Lower leg skin (tissue), 4 donors: ENCODE results near the gene ZGRF1. TPM values are rescaled to one million over a fixed set of nuclear protein-coding genes. Genes with fewer than 3 reads are reported as not detected.
"Not testable (repeated sequence)": the region's sequence is repeated elsewhere in the genome, so short reads cannot be mapped to it uniquely, and the experiment has no call there.

Experiments
- DNase-seq, 2 donors: peaks; one replicate each; pipeline ENCODE4 v3.0.0-alpha.2; 2019; ENCODE audit warnings: low spot score in 2 of 2
- H3K4me3 ChIP-seq: fragments of 200-600 bp; sonication (generic); 2 replicates; pipeline ENCODE4 v1.5.1; 2017; ENCODE audit warnings: mild to moderate bottlenecking, low read depth; ENCODE audit not compliant: poor library complexity, severe bottlenecking
- CTCF ChIP-seq, 3 donors: fragments of 450-650 bp; IDR thresholded peaks; one replicate each; pipeline ENCODE4 v1.5.1; 2016; ENCODE audit warnings: antibody characterized with exemption in 3 of 3, mild to moderate bottlenecking in 3 of 3, moderate library complexity in 2 of 3
- POLR2A ChIP-seq, 2 donors: fragments of 450-650 bp; IDR thresholded peaks; one replicate each; pipeline ENCODE4 v1.6.1; 2016 to 2017; ENCODE audit warnings: antibody characterized with exemption in 2 of 2, mild to moderate bottlenecking in 1 of 2, moderate library complexity in 1 of 2
- WGBS, 2 donors: methylation state at CpG; one replicate each; pipeline ENCODE4 v1.1.5; 2018; 5-methylcytosine and 5-hydroxymethylcytosine counted together
- intact Hi-C: fragments of 100-400 bp; cut with DNase I; formaldehyde crosslinking; loops from one replicate; pipeline ENCODE4 v1.15.0; 2023; ENCODE audit warnings: low total_unique reads
- microRNA counts, 2 donors: library from miRNA; unstranded; fragments of <30 nt; microRNA quantifications; one replicate each; lab custom pipeline; 2016
- microRNA-seq, 2 donors: library from miRNA; unstranded; fragments of <30 nt; microRNA quantifications; one replicate each; pipeline ENCODE4, GENCODE V29; 2016; ENCODE audit warnings: borderline replicate concordance in 2 of 2, borderline number of aligned reads in 1 of 2
- total RNA-seq, 4 donors: library from RNA; depleted of rRNA; stranded (reverse); fragments of >200 nt; gene quantifications; one replicate each; pipeline ENCODE4 v1.1.0, GENCODE V29; 2016

Gene ZGRF1
- total RNA-seq, 4 donors from 2014 or later, result 1.6 to 3.9 (median 2.4) TPM

- no peak overlapping the region for H3K4me3 ChIP-seq
- 5% methylated on average over 6 of the region's 6 CpGs for WGBS, 2 donors
- TF ChIP-seq POLR2A (IDR thresholded peaks at IDR 0.05) (no peak), CTCF (IDR thresholded peaks at IDR 0.05) (no peak)
- DNase-seq, result no peak
- intact Hi-C loops, result no loop called here
Measured at GRCh38 chr4:112508356-112508755, 128.4 kb downstream of the ZGRF1 start.

- H3K4me3 ChIP-seq, result no peak overlapping the region
- DNase-seq, result no peak
- 90 to 91% methylated on average over 4 of the region's 4 CpGs for WGBS, 2 donors
- intact Hi-C loops, result no loop called here
- TF ChIP-seq CTCF (IDR thresholded peaks at IDR 0.05) (no peak), POLR2A (IDR thresholded peaks at IDR 0.05) (no peak)
Measured at GRCh38 chr4:112504807-112505206, 131.9 kb downstream of the ZGRF1 start.

GRCh38 chr4:112502871-112503270 is 133.8 kb downstream of the ZGRF1 start:
- H3K4me3 ChIP-seq, result no peak overlapping the region
- DNase-seq, result no peak
- TF ChIP-seq CTCF (IDR thresholded peaks at IDR 0.05) (no peak), POLR2A (IDR thresholded peaks at IDR 0.05) (no peak)
- intact Hi-C loops, result no loop called here
- 62 to 68% methylated on average over 5 of the region's 5 CpGs for WGBS, 2 donors

GRCh38 chr4:112492321-112492720 is 144.4 kb downstream of the ZGRF1 start:
- 83 to 85% methylated on average over 7 of the region's 7 CpGs for WGBS, 2 donors
- TF ChIP-seq POLR2A (IDR thresholded peaks at IDR 0.05), result no peak

GRCh38 chr4:112490808-112491207 is 145.9 kb downstream of the ZGRF1 start:
- H3K4me3 ChIP-seq, intact Hi-C loops, DNase-seq: not testable (repeated sequence)
- WGBS, 2 donors, result 83 to 91% methylated on average over 3 of the region's 3 CpGs

More at GRCh38 chr4:112492321-112492720, 144.4 kb downstream of the ZGRF1 start:
- DNase-seq, result no peak
- intact Hi-C loops, result no loop called here
- H3K4me3 ChIP-seq, result no peak overlapping the region

MicroRNA genes within 50 kb of the gene (microRNA counts, 767-probe panel; counts per million panel counts)
- microRNA hsa-miR-302a-3p (lab: Ali Mortazavi, UCI) (0 to 358 counts per million in 2 donors), microRNA hsa-miR-302b-3p (lab: Ali Mortazavi, UCI) (0 to 358 counts per million in 2 donors), microRNA hsa-miR-302c-3p (lab: Ali Mortazavi, UCI) (0 to 358 counts per million in 2 donors), microRNA hsa-miR-302d-3p (lab: Ali Mortazavi, UCI) (9,745 to 10,885 counts per million in 2 donors), microRNA hsa-miR-367-3p (lab: Ali Mortazavi, UCI) (0 to 358 counts per million in 2 donors)

Small RNA genes lying within 50 kb of the gene (microRNA-seq; reads per million reads assigned to microRNA genes)
- 0 to 0.57 reads per million in 2 donors for gene MIR302A
- gene MIR302B, result 0 to 2.8 reads per million in 2 donors
- 0 to 0.68 reads per million in 2 donors for gene MIR302C
- 0 reads per million in 2 donors for gene MIR302D
- 0 reads per million in 2 donors for gene MIR367

Other genes with a start within 250 kb of the ZGRF1 start
- not detected for gene NEUROG2, start 120.7 kb downstream of the ZGRF1 start, total RNA-seq
- 10 to 100 TPM; 19.1 to 37.7 (median 28.2) TPM for gene LARP7, start 234 bp upstream of the ZGRF1 start, total RNA-seq